SK-N-SH (cell line): ENCODE measurements around the gene CBR1. TPM values are rescaled to one million over a fixed set of nuclear protein-coding genes. Genes with fewer than 3 reads are reported as not detected.

ENCODE experiments used
- CTCF ChIA-PET: fragments of 300-600, 350-600 bp; formaldehyde crosslinking; extraction: SDS; loops from one replicate; lab custom pipeline; 2021; lab: Yijun Ruan, JAX
- POLR2A ChIA-PET: fragments of 350-600 bp; sonication (Branson Sonifier 250); formaldehyde crosslinking; extraction: SDS; loops from one replicate; lab custom pipeline; 2020; ENCODE audit warnings: antibody characterized with exemption, inconsistent platforms; lab: Yijun Ruan, JAX
- DNase-seq: peaks from one replicate; pipeline ENCODE4 v3.0.0; 2012
- H2AFZ ChIP-seq: fragments of 200-600 bp; sonication (generic); 2 replicates; pipeline ENCODE4 v1.8.1; 2016; ENCODE audit warnings: antibody characterized with exemption, mild to moderate bottlenecking, low read depth
- H3F3A ChIP-seq: fragments of 200-600 bp; sonication (generic); replicated peaks from 2 replicates; pipeline ENCODE3; 2016; ENCODE audit warnings: antibody characterized with exemption, mild to moderate bottlenecking; ENCODE audit not compliant: insufficient read depth
- H3K27ac ChIP-seq, 2 experiments: fragments of 200-500 bp in 1 of 2; fragments of 200-600 bp in 1 of 2; sonication (Bioruptor generic) in 1 of 2; sonication (generic), shearing (Covaris generic) in 1 of 2; 2 replicates each; pipeline versions ENCODE4 v1.5.1 to v1.6.1; 2014 to 2016; ENCODE audit warnings: low read depth in 2 of 2, inconsistent platforms in 1 of 2, low read length in 1 of 2, mild to moderate bottlenecking in 1 of 2, mixed read lengths in 1 of 2
- H3K27me3 ChIP-seq: fragments of 200-600 bp; sonication (generic), shearing (Covaris generic); 2 replicates; pipeline ENCODE4 v1.6.1; 2016; ENCODE audit warnings: mixed run types; ENCODE audit not compliant: insufficient read depth
- H3K36me3 ChIP-seq, 2 experiments: fragments of 200-500 bp in 1 of 2; fragments of 200-600 bp in 1 of 2; sonication (Bioruptor generic) in 1 of 2; sonication (generic) in 1 of 2; replicated peaks in 1 of 2; 2 replicates each; pipeline versions ENCODE3 to v1.5.1; 2014 to 2016; ENCODE audit warnings: low read length in 1 of 2, mild to moderate bottlenecking in 1 of 2; ENCODE audit not compliant: insufficient read depth in 2 of 2, control insufficient read depth in 1 of 2
- H3K4me1 ChIP-seq, 2 experiments: fragments of 200-500 bp in 1 of 2; fragments of 200-600 bp in 1 of 2; sonication (Bioruptor generic) in 1 of 2; sonication (generic), shearing (Covaris generic) in 1 of 2; 2 replicates each; pipeline versions ENCODE4 v1.5.1 to v1.6.1; 2014 to 2016; ENCODE audit warnings: low read depth in 1 of 2, low read length in 1 of 2, mixed run types in 1 of 2; ENCODE audit not compliant: insufficient read depth in 2 of 2, control insufficient read depth in 1 of 2
- H3K4me2 ChIP-seq: fragments of 200-600 bp; sonication (generic), shearing (Covaris generic); 2 replicates; pipeline ENCODE4 v1.6.1; 2017; ENCODE audit warnings: mixed run types
- H3K4me3 ChIP-seq, 2 experiments: fragments of 200-500 bp in 1 of 2; fragments of 200-600 bp in 1 of 2; sonication (Bioruptor generic) in 1 of 2; sonication (generic), shearing (Covaris generic) in 1 of 2; 2 replicates each; pipeline versions ENCODE4 v1.5.1 to v1.8.1; 2014 to 2016; ENCODE audit warnings: low read depth in 2 of 2, inconsistent platforms in 1 of 2, low read length in 1 of 2, mild to moderate bottlenecking in 1 of 2, mixed read lengths in 1 of 2, moderate library complexity in 1 of 2
- H3K79me2 ChIP-seq: fragments of 200-600 bp; sonication (generic); 2 replicates; pipeline ENCODE4 v1.8.1; 2017; ENCODE audit warnings: mild to moderate bottlenecking; ENCODE audit not compliant: insufficient read depth
- H3K9ac ChIP-seq: fragments of 200-600 bp; sonication (generic); 2 replicates; pipeline ENCODE4 v1.6.1; 2017; ENCODE audit warnings: mixed run types
- H3K9me2 ChIP-seq: fragments of 200-600 bp; sonication (generic); 2 replicates; pipeline ENCODE4 v1.6.1; 2017; ENCODE audit warnings: mixed run types
- H3K9me3 ChIP-seq: fragments of 200-600 bp; sonication (generic); 2 replicates; pipeline ENCODE4 v1.6.1; 2017; ENCODE audit warnings: mixed run types, mild to moderate bottlenecking, moderate library complexity
- H4K20me1 ChIP-seq: fragments of 200-600 bp; sonication (generic); 2 replicates; pipeline ENCODE4 v1.6.1; 2017; ENCODE audit warnings: mild to moderate bottlenecking, mixed run types; ENCODE audit not compliant: insufficient read depth
- CHD2 ChIP-seq: fragments of 150-350 bp; IDR thresholded peaks from 2 replicates; pipeline ENCODE4 v1.6.1; 2018; ENCODE audit warnings: low read length; ENCODE audit not compliant: partially characterized antibody
- EP300 ChIP-seq, 2 experiments: IDR thresholded peaks; 2 replicates each; pipeline versions ENCODE4 v1.4.0 to v1.6.1; 2012; ENCODE audit warnings: borderline replicate concordance in 1 of 2, low read depth in 1 of 2, low read length in 1 of 2
- EZH2phosphoT487 ChIP-seq: fragments of 200-600 bp; sonication (generic); IDR thresholded peaks from 2 replicates; pipeline ENCODE4 v1.6.1; 2017; ENCODE audit warnings: low read depth, mixed run types, mild to moderate bottlenecking, antibody characterized with exemption, moderate library complexity, borderline replicate concordance
- FOXJ3 ChIP-seq: sonication (generic); formaldehyde crosslinking; IDR thresholded peaks from 2 replicates; pipeline ENCODE4 v1.5.1; 2020; ENCODE audit warnings: mild to moderate bottlenecking, missing genetic modification reagents
- FOXM1 ChIP-seq: IDR thresholded peaks from 2 replicates; pipeline ENCODE4 v1.4.0; 2012; ENCODE audit warnings: low read depth, mild to moderate bottlenecking
- GABPA ChIP-seq: IDR thresholded peaks from 2 replicates; pipeline ENCODE4 v1.4.0; 2012; ENCODE audit warnings: low read depth, mild to moderate bottlenecking
- GATA2 ChIP-seq: sonication (generic); formaldehyde crosslinking; IDR thresholded peaks from 2 replicates; pipeline ENCODE4 v1.5.0; 2020; ENCODE audit warnings: mild to moderate bottlenecking, missing genetic modification reagents
- MXI1 ChIP-seq: IDR thresholded peaks from 2 replicates; pipeline ENCODE4 v1.6.1; 2012; ENCODE audit warnings: mild to moderate bottlenecking, low read depth, low read length, improper control_type of control experiment
- RFX5 ChIP-seq: IDR thresholded peaks from 2 replicates; pipeline ENCODE4 v1.6.1; 2012; ENCODE audit warnings: mild to moderate bottlenecking, improper control_type of control experiment, low read length
- RXRA ChIP-seq: IDR thresholded peaks from 2 replicates; pipeline ENCODE4 v1.4.0; 2012; ENCODE audit warnings: low read depth, mild to moderate bottlenecking, borderline replicate concordance
- SMC3 ChIP-seq: IDR thresholded peaks from 2 replicates; pipeline ENCODE4 v1.6.1; 2012; ENCODE audit warnings: low read depth, low read length, improper control_type of control experiment
- TCF12 ChIP-seq: IDR thresholded peaks from 2 replicates; pipeline ENCODE4 v1.4.0; 2012
- WGBS: methylation state at CpG from one replicate; pipeline ENCODE4 v1.1.6; 2017; ENCODE audit warnings: low lambda C conversion rate; 5-methylcytosine and 5-hydroxymethylcytosine counted together
- polyA plus RNA-seq, 3 experiments: library from polyadenylated mRNA; depleted of rRNA; stranded (reverse); fragments of >200 nt; gene quantifications; 2 replicates each; pipeline ENCODE4 v1.2.3, GENCODE V29; 2012
- TF ChIP-seq, protein P1 (sequence below): IDR thresholded peaks from 2 replicates; pipeline ENCODE4 v1.4.0; 2012; ENCODE audit warnings: low read depth
- TF ChIP-seq, protein P2 (sequence below): IDR thresholded peaks from 2 replicates; pipeline ENCODE4 v1.4.0; 2012; ENCODE audit warnings: low read depth, borderline replicate concordance
- TF ChIP-seq, protein P3 (sequence below): fragments of 150-350 bp; IDR thresholded peaks from 2 replicates; pipeline ENCODE4 v1.6.1; 2016; ENCODE audit warnings: mild to moderate bottlenecking, low read depth, low read length
- TF ChIP-seq, protein P4 (sequence below): fragments of 150-350 bp; IDR thresholded peaks from 2 replicates; pipeline ENCODE4 v1.6.1; 2017; ENCODE audit warnings: antibody characterized with exemption, low read length, low read depth, borderline replicate concordance

Gene CBR1
- polyA plus RNA-seq, 1 of the 3 experiments (the other 2 are of a cell fraction), result 136 TPM

DNA sequence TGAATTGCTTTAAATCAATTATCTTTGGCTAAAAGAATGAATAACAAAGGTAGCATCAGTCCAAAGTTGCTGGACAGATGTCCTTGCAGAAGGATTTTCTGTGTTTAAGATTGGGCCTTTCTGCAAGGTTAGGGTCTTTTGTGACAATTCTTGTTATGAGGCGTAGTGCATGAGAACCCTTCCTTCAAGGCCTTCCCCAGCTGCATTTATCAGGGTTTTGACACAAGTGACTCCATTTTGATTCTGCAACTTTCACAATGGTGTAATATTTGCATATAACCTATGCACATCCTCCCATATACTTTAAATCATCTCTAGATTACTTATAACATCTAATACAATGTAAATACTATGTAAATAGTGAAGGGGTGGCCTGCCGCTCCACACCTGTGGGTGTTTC lies 8.4 kb upstream of the CBR1 start:
- POLR2A ChIA-PET, result no interaction called here

DNA sequence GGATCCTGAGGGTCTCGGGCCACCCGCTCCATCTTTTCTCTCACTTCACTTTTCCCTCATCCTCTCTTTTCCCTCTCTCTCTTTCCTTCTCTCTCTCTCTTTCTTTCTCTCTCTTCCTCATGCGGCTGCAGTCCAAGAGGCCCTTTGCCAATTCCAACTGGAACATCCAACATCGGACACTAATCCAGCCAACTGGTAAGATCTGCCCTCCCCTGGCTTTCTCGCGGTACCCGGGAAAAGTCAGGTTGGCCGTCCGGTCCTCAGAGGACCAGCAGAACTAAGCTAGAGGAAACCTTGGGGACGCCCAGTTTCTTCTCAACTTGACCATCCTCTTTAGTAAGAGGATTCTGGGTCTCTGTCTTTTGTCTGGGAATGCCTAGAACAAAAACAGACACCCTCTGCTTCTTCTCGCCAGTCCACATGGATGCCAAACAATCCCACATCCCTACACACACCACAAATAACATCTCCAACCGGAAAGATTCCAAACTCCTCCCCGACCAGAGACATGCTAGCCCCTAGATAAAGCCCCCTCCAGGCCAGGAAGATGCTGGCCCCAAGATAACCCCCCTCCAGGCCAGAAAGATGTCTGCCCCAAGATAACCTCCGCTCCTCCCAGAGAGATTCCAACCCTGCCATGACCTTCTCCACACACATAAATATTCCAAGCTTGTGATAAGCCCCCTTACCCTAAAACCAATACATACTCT lies 6.3 kb upstream of the CBR1 start:
- Histone ChIP-seq H3F3A (peaks cover 8% of the 10 kb centered on the region), H3K9me3 (no peaks in the 10 kb centered on the region), H3K36me3 (peaks cover 0 to 2% of the 10 kb centered on the region in 2 experiments), H3K9me2 (no peaks in the 10 kb centered on the region), H3K27me3 (no peaks in the 10 kb centered on the region), H3K4me2 (no peak overlapping the region), H3K79me2 (peaks cover 10% of the 10 kb centered on the region), H3K27ac (no peak overlapping the region), H2AFZ (no peak overlapping the region), H4K20me1 (no peaks in the 10 kb centered on the region), H3K4me3 (no peak overlapping the region), H3K4me1 (peaks cover 5 to 6% of the 10 kb centered on the region in 2 experiments; a peak in 3 of 4 replicates), H3K9ac (no peak overlapping the region)
- 83% methylated on average over 14 of the region's 14 CpGs for WGBS
- TF ChIP-seq EZH2phosphoT487, result no peak
- ChIA-PET CTCF (interaction anchor here (1.3 kb wide), 1 partner anchor 28 kb away, joined by 5 read pairs; no protein-coding TSS in a partner anchor), POLR2A (no interaction called here)
- DNase-seq, result no peak

More for the DNA sequence above, 8.4 kb upstream of the CBR1 start:
- H3K4me2 ChIP-seq, result no peak overlapping the region
- DNase-seq, result no peak
- H3K9me3 ChIP-seq, result no peaks in the 10 kb centered on the region
- CTCF ChIA-PET, result no interaction called here
- H4K20me1 ChIP-seq, result no peaks in the 10 kb centered on the region
- H3K9me2 ChIP-seq, result no peaks in the 10 kb centered on the region
- H3K27ac ChIP-seq, result no peak overlapping the region
- H3K36me3 ChIP-seq, result peaks cover 14 to 21% of the 10 kb centered on the region in 2 experiments
- H3K4me3 ChIP-seq, result no peak overlapping the region
- peak overlapping the region; percentile 91 for H2AFZ ChIP-seq
- peaks cover 11% of the 10 kb centered on the region for H3F3A ChIP-seq
- peaks cover 5 to 6% of the 10 kb centered on the region in 2 experiments; a peak in 3 of 4 replicates for H3K4me1 ChIP-seq
- peaks cover 22% of the 10 kb centered on the region for H3K79me2 ChIP-seq
- TF ChIP-seq, protein P1, sequence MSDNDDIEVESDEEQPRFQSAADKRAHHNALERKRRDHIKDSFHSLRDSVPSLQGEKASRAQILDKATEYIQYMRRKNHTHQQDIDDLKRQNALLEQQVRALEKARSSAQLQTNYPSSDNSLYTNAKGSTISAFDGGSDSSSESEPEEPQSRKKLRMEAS, result no peak
- TF ChIP-seq FOXM1, result no peak
- TF ChIP-seq, protein P2, sequence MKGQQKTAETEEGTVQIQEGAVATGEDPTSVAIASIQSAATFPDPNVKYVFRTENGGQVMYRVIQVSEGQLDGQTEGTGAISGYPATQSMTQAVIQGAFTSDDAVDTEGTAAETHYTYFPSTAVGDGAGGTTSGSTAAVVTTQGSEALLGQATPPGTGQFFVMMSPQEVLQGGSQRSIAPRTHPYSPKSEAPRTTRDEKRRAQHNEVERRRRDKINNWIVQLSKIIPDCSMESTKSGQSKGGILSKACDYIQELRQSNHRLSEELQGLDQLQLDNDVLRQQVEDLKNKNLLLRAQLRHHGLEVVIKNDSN, result no peak
- TF ChIP-seq FOXJ3, result no peak
- no peak for TF ChIP-seq GATA2 (CRISPR knock-in tag)
- no peak for TF ChIP-seq EP300 (IDR thresholded peaks at IDR 0.05; ENCODE audit: borderline replicate concordance in 1 of 2, low read depth in 1 of 2, low read length in 1 of 2)
- TF ChIP-seq EZH2phosphoT487, result no peak
- TF ChIP-seq, protein P3, sequence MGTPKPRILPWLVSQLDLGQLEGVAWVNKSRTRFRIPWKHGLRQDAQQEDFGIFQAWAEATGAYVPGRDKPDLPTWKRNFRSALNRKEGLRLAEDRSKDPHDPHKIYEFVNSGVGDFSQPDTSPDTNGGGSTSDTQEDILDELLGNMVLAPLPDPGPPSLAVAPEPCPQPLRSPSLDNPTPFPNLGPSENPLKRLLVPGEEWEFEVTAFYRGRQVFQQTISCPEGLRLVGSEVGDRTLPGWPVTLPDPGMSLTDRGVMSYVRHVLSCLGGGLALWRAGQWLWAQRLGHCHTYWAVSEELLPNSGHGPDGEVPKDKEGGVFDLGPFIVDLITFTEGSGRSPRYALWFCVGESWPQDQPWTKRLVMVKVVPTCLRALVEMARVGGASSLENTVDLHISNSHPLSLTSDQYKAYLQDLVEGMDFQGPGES, result no peak
- TF ChIP-seq, protein P4, sequence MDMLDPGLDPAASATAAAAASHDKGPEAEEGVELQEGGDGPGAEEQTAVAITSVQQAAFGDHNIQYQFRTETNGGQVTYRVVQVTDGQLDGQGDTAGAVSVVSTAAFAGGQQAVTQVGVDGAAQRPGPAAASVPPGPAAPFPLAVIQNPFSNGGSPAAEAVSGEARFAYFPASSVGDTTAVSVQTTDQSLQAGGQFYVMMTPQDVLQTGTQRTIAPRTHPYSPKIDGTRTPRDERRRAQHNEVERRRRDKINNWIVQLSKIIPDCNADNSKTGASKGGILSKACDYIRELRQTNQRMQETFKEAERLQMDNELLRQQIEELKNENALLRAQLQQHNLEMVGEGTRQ, result no peak
- no peak for TF ChIP-seq CHD2
- no peak for TF ChIP-seq RXRA
- TF ChIP-seq RFX5, result no peak
- no peak for TF ChIP-seq GABPA
- TF ChIP-seq SMC3, result no peak
- TF ChIP-seq TCF12, result no peak
- no peak for TF ChIP-seq MXI1
- H3K27me3 ChIP-seq, result no peaks in the 10 kb centered on the region
- WGBS, result 96% methylated on average over 2 of the region's 2 CpGs
- H3K9ac ChIP-seq, result no peak overlapping the region
